NCI-H187 (cell line): ENCODE measurements around the gene ZDHHC11B.

Source experiments
- DNase-seq, 2 experiments: peaks; one replicate each; lab custom pipeline; 2025; lab: John Stamatoyannopoulos, UW

Gene ZDHHC11B

DNA sequence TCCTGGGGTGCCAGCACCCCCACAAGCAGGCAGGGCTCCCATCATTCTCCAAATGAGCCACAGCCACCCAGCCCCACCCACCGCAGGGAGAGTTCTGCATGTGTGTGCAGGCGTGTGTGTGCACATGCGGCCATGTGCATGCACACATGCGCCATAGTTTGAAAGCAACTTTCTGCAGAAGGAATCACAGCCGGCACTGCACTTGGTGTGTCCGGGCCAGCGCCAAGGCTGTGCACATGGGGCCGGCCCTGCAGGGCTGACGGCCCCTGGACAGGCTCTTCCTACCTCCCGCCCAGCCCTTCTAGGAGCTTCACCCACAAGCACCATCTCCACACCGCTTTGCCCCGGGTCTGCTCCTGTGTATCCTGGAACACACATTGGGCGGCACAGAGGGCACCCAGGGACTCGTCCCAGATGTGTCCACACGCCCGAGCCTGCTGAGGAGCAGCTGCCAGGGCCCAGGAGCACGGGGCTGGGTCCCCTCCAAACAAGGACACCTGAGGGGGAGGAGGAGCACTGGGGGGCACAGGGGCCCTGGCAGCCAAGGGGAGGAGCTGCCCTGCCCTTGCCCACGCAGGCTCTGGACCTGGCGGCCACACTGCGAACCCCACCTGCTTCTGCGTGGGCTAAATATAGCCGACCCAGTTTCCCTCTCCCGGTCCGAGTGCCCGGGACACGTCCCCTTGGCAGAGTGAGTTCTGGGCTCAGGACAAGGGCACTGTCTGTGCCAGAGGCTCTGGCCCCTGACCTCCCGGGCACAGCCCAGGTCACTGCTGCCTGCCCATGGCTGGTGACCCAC lies 110.5 kb downstream of the ZDHHC11B start:
- no peak for DNase-seq

DNA sequence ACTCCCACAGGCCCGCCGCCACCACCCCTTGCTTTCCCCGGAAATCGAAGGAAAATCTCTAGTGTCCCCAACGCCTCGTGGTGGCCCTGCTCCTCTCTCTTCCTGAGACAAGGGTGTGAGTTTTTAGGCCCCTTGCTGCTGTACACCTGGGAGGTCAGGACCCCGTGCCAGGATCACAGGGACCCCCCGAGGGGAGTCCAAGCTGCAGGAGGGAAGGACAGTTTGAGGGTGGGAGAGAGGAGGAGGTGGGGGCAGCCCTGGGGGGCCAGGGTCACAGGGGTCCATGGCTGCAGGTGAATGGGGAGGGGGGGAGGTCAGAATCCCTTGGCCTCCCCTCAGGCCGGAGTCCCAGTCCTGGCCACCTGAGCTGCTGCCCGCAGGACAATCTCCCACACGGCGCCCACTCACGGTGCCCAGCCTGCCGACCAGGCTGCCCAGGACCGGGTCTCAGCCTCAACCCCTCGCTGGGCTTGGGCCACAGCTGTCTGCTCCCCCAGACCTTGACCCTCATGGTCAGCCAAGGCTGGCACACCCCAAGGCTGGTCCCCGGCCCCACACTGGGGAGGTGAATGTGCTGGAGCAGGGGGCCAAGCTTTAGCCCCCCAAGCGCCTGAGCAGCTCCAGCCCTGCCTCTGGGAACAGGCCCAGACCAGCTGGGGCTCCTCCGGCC lies 111.2 kb downstream of the ZDHHC11B start:
- DNase-seq, result no peak

DNA sequence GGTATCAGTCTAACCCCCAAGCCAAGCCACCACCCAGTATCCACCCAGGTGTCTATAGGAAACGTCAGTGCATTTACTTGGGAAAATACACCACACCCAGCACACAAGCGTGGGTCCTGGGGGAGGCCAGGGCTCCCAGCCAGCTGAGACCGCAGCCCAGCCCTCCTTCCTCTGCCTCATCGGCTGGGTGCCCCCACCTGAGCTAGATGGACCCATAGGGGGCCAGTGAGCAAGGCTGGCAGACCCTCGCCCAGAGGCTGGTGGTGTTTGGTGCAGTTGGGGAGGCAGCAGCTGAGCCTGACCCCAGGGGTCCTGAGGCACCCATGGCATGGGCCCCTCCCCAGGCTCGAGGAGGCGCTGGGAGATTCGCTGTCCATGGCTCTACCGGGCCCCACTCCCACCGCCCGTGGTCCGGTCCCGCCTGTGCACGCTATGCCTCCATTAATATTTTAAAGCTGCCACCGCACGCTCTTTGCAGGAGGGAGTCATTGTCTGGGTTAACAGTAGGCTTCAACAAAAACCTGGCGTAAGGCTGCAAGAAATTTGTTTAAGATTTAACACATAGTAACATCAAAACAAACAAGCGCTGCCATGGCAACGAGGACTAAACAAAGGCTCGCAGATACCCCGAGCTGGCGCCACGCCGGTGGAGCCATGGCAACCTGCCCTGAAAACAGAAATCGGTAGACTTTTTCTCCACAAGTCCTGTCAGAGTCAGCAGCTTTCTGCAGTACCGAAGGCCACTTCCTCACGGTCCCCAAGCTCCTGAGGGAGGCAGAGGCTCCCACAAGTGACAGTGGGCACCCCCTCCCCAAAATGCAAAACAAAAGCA lies 112.0 kb downstream of the ZDHHC11B start:
- DNase-seq, result peak; percentile 25 to 31

DNA sequence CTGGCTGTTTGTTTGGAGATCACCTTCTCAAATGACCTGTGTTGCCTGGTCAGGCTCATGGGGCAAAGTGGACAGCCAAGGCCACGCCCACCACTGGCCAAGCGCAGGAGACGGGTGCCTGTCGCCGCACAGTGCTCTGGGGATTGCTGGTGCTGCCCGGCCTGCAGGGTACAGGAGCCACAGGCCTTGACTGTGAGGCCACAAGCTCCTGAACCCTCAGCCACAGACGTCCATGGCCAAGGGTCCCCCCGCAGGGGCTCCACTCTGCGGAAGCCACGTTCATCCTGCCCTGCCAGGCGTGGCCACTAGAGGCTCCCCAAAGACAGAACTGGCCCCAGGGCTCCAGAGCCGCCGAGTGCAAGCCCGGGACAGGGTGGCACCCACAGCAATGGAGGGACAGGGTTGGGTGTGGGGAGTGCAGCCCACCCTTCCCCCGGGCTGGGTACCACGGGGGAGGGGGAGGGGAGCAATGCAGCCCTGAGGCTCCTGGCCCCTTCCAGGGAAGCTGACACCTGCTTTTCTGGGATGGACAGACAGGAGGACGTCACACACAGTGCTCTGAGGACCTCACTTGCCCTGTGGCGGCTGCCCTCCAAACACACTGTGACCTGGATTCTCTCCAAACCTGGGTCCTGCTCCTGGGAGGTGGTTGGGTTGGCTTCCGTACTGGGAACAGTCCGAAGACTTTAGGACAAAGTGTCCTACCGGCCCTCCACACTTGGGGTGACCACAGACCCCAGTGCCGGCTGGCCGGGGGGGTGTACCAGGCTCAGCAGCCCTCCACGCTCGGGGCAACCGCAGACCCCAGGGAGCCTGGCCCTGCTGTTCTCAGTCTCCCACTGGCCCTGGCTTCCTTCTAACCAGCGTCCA lies 112.8 kb downstream of the ZDHHC11B start:
- DNase-seq, result peak in 1 of 2 experiments; percentile 23

DNA sequence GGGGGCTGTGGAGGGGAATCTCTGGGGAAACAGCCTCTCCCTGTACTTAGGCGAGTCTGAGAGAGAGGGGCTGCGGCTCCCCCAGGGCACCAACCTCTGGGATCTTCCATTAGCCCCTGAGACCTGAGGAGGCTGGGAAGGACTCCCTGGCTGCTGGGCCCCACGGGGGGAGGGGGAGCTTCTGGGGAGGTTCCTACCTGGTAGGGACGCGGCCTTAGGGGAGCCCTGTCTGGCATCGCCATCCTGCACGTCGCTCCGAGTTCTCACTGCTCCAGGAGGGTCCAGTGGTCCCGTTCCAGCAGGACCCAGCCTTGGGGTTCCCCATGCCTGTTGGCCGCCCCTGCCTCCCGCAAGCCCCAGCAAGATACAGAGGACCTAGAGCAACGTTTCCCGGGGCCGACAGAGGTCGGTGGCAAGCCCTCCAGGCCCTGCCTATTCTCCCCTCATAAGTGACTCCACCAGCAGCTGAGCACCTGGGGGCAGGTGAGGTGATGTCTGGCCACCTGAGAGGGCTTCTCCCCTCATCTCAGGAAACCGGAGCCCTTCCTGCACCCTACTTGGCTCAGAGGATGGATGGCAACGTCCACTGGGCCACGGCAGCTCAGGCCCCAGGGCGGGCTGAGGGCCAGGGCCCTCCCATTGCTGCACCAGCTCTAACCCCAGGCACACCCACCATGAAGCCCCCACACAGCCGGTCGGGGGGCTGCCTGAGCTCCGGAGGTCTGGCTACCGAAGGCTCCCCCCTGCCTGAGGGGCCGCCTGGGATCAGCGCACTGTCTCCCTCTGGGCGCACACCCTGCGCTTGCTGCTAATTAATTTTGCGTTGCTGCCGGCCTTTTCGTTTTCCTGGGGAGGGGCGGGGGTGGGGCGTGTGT lies 113.9 kb downstream of the ZDHHC11B start:
- DNase-seq, result no peak

DNA sequence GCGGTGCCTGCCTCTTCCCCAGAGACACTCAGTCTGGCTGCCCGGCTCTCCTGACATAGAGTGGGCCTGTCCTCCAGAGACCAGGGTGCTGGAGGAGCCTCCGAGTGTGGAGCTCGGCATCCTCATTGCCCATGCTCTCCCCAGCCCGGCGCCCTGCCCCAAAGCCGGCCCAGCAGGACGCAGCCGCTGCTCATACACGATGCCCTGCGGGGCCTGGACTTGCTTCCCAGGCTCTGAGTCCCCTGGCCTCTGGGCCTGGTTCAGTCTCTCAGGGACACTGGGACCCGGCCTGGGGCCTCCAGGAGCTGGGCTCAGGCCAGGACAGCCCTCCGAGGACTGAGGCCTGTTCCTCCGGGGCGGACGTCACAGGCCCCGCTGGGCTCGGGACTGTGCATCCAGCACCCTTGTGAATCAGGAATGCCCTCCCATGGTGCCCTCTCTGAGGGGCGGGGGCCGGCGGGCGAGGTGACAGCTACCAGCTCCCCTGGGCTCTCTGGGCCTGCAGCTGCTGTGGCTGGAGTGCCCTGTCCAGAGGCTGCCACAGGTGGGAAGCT lies 114.6 kb downstream of the ZDHHC11B start:
- DNase-seq, result no peak

DNA sequence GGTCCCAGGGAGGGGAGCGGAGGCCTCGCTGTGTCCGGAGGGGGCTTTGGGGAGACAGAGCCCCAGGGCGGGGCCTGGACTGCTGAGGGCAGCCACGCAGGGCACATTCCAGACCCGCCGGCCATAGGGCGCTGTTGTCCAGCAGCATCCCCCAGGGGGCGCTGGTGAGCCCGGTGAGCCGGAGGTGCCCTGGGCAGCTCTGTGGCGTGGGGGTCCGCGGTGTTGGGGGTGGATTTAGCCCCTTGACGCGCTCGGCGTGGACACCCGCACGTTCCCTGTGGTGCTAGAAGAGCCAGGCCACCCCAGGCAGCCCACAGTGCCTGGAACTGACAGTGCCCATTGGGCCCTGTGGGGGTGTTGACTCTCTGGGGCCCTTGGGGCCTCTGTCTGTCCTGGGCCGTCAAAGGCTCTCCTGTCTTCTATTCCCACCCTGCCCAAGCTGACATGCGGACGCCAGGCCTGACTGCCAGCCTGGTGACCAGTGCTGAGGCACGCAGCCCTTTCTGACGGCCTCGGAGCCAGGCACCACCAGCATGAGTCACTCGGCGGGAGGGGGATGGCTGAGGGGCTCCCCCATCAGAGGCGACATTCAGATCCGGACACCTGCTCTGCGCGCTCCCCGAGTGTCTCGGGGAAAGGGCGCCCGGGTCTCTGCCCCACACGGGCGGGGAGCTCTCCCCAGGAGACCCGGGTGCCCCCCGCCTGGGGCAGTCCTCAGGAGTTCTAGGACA lies 115.3 kb downstream of the ZDHHC11B start:
- DNase-seq, result no peak

DNA sequence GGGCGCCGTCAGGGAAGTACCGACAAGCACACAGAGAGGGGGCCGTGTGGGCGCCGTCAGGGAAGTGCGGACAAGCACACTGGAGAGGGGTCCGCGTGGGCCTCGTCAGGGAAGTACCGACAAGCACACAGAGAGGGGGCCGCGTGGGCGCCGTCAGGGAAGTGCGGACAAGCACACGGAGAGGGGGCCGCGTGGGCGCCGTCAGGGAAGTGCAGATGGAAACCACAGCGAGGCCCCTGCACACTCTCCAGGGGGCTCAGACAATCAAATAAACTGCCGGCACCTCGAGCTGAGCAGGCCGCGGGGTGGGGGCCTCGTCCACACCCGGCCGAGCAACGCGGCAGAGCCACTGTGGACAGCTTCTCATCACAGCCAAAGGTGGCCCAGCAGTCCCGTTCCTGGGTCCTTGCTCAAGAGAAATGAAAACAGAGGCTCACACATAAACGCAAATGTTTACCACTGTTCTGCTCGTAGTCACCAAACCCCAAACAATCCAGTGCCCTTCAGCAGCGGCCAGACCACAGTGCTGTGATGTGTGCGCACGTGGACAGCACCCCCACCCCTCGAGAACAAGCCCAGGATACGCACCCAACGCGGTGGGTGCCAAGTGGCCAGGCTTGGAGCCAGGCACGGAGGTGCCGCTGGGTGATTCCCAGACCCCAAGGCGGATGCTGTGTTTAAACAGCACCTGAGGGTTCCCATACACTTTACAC lies 116.1 kb downstream of the ZDHHC11B start:
- no peak for DNase-seq

DNA sequence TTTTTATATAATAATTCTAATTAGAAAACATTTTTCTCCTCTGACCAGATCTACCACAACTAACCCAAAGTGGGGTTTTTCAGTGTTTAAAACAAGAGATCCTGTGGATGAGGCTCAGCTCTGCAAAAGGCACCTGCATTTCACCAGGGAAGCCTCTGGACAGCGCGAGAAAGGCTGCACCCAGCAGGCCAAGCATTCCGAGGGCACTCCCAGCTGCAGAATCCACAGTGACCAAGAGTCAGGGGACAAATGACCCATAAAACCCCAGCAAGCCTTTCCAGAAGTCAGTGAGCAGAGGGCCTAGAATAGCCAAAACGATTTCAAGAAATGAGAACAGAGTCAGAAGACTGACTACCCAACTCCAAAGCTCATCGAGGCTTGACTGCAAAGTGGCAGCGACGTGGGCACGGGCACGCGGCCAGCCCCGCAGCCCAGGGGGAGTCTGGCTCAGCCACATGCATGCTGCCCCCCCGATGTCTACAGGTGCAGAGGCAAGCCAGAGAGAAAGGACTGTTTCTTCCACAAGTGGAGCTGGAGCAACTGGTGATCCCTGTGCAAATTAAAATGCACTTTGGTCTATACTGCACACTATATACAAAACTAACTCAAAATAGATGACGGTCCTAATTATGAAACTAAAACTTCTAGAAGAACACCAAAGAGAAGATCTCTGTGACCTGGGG lies 117.6 kb downstream of the ZDHHC11B start:
- DNase-seq, result no peak

DNA sequence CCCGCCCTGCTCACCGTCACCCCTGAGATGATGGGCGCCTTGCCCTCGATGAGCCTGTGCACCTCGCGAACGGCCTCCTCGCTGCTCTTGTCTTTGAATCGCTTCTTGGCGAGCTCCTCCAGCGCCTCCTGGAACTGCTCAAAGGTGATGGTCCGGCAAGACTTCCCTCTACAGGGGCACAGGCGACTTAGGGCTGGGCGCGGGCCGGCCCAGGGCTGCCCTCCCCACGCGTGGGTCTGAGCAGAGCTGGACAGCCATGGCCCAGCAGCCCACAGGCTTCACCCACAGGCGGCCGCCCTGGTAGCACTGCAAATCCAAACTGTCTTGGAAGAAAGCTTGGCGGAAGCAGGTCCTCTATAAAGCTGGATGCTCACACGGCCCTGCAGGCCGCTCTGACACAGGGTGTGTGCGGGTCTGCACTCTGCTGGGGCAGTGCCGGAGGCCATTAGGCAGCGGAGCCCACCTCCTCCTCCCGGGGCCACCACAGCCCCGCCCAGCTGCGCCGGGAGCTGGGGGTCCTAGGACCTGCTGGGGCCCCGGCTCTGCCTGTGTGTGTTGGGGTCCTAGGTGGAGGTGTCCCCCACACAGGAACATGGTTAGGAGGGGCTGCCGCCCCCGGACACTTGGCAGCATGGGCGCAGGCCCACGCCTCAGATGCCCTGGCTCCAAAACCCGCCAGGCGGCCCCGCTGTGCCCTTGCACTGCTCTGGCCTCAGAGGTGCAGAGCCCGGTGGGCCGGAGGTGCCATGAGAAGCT lies 118.4 kb downstream of the ZDHHC11B start:
- DNase-seq, result no peak

DNA sequence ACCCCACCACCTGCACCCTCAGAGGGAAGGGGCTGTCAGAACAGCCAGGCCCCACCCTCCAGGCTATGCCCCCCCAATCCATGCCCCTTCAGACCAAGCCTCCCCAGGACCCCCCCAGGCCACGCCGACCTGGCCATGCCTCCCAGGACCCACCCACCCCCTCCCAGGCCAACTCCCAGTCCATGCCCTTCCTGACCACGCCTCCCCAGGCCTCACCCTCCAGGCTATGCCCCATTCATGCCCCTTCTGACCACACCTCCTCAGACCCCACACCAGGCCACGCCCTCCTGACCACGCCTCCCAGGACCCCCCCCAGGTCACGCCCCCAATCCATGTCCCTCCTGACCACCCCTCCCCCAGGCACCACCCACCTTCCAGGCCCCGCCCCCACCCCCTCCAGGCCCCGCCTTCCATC lies 119.0 kb downstream of the ZDHHC11B start:
- DNase-seq, result no peak

DNA sequence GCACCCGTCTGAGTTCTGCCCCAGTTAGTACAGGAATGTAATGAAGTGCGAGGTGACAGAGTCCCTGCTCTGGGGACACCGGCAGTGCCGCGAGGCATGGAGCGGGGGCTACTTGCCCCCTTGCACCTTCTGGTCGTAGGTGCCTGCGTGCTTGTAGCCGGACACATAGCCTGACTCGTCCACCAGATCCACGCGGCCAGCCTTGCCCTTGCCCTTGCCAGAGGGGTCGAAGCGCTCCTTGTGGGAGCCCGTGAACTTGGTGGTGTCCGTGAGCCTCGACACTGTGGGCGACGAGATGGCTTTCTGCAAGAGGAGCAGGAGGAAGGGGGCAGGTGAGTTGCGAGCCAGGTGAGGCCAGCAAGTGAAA lies 119.6 kb downstream of the ZDHHC11B start:
- no peak for DNase-seq

DNA sequence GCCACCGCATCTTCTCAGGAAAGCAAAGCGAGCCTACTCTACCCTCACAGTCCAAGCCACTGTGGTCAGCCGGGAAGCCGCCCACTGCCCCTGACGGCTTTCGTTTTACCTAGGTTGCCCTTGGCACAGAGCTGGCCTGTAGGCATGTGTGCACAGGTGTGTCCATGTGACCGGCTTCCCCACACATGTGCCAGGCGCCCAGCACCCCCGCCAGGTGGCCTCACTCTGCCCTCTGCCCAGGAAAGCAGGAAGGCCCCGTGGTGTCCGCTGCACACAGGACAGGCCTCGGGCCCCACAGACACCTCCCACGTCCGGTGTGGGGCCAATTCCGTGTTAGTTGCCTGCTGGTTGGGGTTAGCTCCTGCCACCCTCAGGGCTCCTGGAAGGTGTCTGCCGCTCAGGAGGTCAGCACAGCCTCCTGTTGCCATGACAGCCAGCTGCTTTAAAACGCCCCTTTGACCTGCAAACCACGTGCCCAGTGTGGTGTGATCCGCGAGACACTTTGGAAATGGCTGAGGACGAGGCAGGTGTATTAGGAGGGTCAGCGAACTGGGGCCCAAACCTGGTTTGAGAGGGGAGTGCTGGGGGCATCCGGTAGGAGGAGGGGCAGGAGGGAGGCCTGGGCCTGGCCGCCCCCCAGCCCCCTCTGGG lies 120.1 kb downstream of the ZDHHC11B start:
- DNase-seq, result no peak

DNA sequence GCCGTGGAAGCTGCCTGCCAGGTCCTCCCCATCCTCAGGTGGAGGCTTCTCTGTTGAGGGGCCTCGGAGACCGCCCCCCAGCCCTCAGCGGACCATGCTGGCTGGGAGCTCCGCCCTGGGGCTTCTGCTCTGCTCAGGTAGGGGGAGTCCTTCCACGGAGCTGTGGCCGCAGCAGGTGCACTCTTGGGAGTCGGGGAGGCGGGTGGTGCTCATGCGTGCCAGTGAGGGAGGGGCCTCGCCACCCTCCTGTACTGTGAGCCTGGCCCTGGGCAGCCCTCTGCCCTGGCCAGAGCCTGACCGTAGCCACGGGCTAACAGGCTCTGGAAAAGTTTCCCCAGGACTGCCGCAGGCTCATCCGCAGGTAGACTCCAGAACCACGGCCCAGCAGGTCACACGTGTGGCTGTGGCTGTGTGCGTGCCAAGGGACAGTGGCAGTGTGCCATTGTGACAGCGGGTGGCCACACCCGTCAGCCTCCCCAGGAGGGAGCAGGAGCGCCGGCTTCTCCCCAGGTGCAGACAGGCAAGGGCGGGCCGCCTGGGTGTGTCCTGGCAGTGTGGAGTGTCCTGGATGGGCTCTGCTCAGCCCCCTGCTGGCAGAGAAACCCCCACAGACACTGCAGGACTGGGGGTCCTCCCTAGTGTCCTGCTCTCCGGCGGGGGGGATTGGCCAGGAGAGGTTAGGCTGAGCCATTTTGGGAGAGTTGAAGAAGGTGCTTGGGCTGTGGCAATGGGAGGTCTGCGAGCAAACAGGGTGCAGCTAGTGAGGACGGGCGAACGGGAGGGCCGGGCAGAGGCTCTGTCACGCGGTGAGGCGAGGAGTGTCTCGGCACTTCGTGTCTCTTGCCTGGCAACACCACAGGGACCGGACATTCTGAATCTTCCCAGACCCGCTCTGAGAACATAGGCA lies 120.8 kb downstream of the ZDHHC11B start:
- DNase-seq, result no peak

DNA sequence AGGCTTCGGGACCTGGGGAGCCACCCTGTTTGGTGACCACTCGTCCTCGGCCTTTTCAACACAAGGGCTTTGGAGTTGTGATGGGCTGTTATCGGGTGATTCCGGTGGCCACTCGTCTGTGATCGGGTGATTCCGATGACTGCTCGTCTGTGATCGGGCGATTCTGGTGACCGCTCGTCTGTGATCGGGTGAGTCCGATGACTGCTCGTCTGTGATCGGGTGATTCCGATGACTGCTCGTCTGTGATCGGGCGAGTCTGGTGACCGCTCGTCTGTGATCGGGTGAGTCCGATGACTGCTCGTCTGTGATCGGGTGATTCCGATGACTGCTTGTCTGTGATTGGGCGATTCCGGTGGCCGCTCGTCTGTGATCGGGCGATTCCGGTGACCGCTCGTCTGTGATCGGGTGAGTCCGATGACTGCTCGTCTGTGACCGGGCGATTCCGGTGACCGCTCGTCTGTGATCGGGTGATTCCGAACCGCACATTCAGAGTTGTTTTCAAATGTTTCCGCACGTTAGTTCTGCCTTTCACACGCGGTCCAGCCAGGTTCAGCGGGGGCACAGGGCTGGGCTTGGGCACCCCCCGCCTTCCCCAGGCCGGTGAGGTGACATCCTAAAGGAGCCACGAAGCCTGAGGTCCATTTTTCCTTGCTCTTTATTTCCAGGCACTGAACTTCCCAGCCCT lies 121.6 kb downstream of the ZDHHC11B start:
- DNase-seq, result no peak
